HEK293T (cell line): ENCODE measurements around the gene IL18BP.

ENCODE experiments used
- CTCF ChIA-PET: fragments of 350-600 bp; formaldehyde crosslinking; extraction: SDS; loops from one replicate; lab custom pipeline; 2021; ENCODE audit warnings: antibody characterized with exemption, inconsistent platforms; lab: Yijun Ruan, JAX
- POLR2A ChIA-PET: fragments of 350-600 bp; formaldehyde crosslinking; extraction: SDS; loops from one replicate; lab custom pipeline; 2020; ENCODE audit warnings: antibody characterized with exemption, inconsistent platforms; lab: Yijun Ruan, JAX
- DNase-seq: peaks from one replicate; pipeline ENCODE4 v3.0.0; 2012; ENCODE audit warnings: mixed read lengths; ENCODE audit errors: extremely low spot score
- ARNT ChIP-seq: fragments of 450-650 bp; IDR thresholded peaks from 2 replicates; pipeline ENCODE4 v1.6.1; 2017; ENCODE audit warnings: mild to moderate bottlenecking
- BHLHE40 ChIP-seq: fragments of 450-650 bp; IDR thresholded peaks from 2 replicates; pipeline ENCODE4 v1.6.1; 2016; ENCODE audit warnings: mild to moderate bottlenecking, moderate library complexity, borderline replicate concordance
- CTBP1 ChIP-seq: fragments of 450-650 bp; IDR thresholded peaks from 2 replicates; pipeline ENCODE4 v1.6.1; 2016; ENCODE audit warnings: borderline replicate concordance
- ELF4 ChIP-seq: fragments of 450-650 bp; IDR thresholded peaks from 2 replicates; pipeline ENCODE4 v1.6.1; 2017; ENCODE audit warnings: antibody characterized with exemption
- FOXA1 ChIP-seq: fragments of 450-650 bp; IDR thresholded peaks from 2 replicates; pipeline ENCODE4 v1.6.1; 2016; ENCODE audit warnings: mild to moderate bottlenecking
- FOXK2 ChIP-seq: fragments of 450-650 bp; IDR thresholded peaks from 2 replicates; pipeline ENCODE4 v1.6.1; 2016; ENCODE audit warnings: mild to moderate bottlenecking
- FOXM1 ChIP-seq: fragments of 450-650 bp; IDR thresholded peaks from 2 replicates; pipeline ENCODE4 v1.6.1; 2017; ENCODE audit warnings: mild to moderate bottlenecking, borderline replicate concordance
- HDGF ChIP-seq: fragments of 450-650 bp; IDR thresholded peaks from 2 replicates; pipeline ENCODE4 v1.6.1; 2017; ENCODE audit warnings: antibody characterized with exemption, borderline replicate concordance
- L3MBTL2 ChIP-seq: fragments of 450-650 bp; conservative IDR thresholded peaks from 2 replicates; pipeline ENCODE4 v1.6.1; 2016; ENCODE audit warnings: mild to moderate bottlenecking
- LEF1 ChIP-seq: fragments of 450-650 bp; IDR thresholded peaks from 2 replicates; pipeline ENCODE4 v1.6.1; 2017; ENCODE audit warnings: mild to moderate bottlenecking, borderline replicate concordance
- NFRKB ChIP-seq: fragments of 450-650 bp; IDR thresholded peaks from 2 replicates; pipeline ENCODE4 v1.6.1; 2016; ENCODE audit warnings: mild to moderate bottlenecking, moderate library complexity
- PKNOX1 ChIP-seq: fragments of 450-650 bp; IDR thresholded peaks from 2 replicates; pipeline ENCODE4 v1.6.1; 2016
- SP1 ChIP-seq: fragments of 450-650 bp; IDR thresholded peaks from 2 replicates; pipeline ENCODE4 v1.6.1; 2017
- SUZ12 ChIP-seq: fragments of 450-650 bp; IDR thresholded peaks from 2 replicates; pipeline ENCODE4 v1.6.1; 2016; ENCODE audit warnings: mild to moderate bottlenecking
- TARDBP ChIP-seq: fragments of 450-650 bp; IDR thresholded peaks from 2 replicates; pipeline ENCODE4 v1.6.1; 2016
- ZNF384 ChIP-seq: fragments of 450-650 bp; IDR thresholded peaks from 2 replicates; pipeline ENCODE4 v1.6.1; 2016

IL18BP gene

GRCh38 chr11:71998061-71998460 is 648 bp upstream of the IL18BP start:
- no peak for DNase-seq
- CTCF ChIA-PET = no interaction called here
- POLR2A ChIA-PET = no interaction called here
- TF ChIP-seq HDGF (no peak), SP1 (no peak), BHLHE40 (no peak), CTBP1 (no peak), L3MBTL2 (no peak), ARNT (no peak), SUZ12 (no peak), FOXM1 (no peak), ELF4 (no peak), ZNF384 (no peak), FOXA1 (no peak), LEF1 (no peak), PKNOX1 (no peak), NFRKB (no peak), FOXK2 (no peak), TARDBP (no peak)

DNA sequence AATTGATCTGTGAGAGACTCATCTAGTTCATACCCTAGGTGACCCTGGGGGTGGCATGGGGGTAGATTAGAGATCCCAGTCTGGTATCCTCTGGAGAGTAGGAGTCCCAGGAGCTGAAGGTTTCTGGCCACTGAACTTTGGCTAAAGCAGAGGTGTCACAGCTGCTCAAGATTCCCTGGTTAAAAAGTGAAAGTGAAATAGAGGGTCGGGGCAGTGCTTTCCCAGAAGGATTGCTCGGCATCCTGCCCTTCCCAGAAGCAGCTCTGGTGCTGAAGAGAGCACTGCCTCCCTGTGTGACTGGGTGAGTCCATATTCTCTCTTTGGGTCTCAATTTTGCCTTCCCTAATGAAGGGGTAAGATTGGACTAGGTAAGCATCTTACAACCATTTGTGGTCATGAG is 653 bp downstream of the IL18BP start:
- ChIA-PET CTCF (no interaction called here), POLR2A (no interaction called here)
- no peak for DNase-seq
- TF ChIP-seq ELF4 (no peak), BHLHE40 (no peak), ZNF384 (no peak), ARNT (no peak), FOXK2 (no peak)

DNA sequence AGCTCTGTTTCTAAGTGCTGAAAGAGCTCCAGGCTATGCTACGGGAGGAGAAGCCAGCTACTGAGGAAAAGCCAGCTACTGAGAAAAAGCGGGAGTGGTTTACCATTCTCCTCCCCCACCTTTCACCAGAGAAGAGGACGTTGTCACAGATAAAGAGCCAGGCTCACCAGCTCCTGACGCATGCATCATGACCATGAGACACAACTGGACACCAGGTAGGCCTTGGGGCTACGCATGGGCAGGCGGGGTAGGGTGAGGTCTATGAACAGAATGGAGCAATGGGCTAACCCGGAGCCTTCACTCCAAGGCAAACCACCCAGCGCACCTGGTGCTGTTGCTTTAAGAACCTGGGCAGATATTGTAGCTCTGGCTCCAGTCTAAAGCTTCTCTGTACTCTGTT is 1.1 kb downstream of the IL18BP start:
- ChIA-PET POLR2A (no interaction called here), CTCF (no interaction called here)
- TF ChIP-seq ZNF384 (no peak), TARDBP (no peak), LEF1 (no peak), ELF4 (no peak), FOXM1 (no peak), FOXK2 (no peak), L3MBTL2 (no peak), SUZ12 (no peak), ARNT (no peak), NFRKB (no peak), BHLHE40 (no peak)
- DNase-seq = no peak

DNA sequence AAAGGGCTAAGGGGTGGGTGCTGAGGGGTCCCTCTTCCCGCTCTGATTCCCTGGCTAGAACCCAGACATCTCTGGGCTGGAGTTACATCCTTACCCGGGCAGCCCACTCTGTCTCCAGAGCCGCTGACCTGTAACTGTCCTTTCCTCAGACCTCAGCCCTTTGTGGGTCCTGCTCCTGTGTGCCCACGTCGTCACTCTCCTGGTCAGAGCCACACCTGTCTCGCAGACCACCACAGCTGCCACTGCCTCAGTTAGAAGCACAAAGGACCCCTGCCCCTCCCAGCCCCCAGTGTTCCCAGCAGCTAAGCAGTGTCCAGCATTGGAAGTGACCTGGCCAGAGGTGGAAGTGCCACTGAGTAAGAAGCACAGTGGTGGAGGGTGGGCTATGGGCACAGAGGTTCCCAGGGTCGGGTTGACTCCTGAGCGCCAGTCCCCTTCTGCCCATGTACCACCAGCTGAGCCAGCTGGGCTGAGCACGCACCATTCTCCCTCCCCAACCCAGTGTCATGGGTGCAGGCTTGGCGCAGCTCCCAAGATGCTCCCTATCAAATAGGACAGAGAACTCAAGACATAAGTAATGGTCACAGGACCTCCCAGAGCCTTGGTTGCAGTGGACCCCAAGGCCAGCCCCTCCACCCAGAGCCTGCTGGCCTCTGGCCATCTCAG is 1.6 kb downstream of the IL18BP start:
- POLR2A ChIA-PET = no interaction called here
- CTCF ChIA-PET = no interaction called here
- TF ChIP-seq FOXM1 (no peak), ARNT (no peak), TARDBP (no peak), L3MBTL2 (no peak), FOXK2 (no peak), LEF1 (no peak), ZNF384 (no peak)
- no peak for DNase-seq

DNA sequence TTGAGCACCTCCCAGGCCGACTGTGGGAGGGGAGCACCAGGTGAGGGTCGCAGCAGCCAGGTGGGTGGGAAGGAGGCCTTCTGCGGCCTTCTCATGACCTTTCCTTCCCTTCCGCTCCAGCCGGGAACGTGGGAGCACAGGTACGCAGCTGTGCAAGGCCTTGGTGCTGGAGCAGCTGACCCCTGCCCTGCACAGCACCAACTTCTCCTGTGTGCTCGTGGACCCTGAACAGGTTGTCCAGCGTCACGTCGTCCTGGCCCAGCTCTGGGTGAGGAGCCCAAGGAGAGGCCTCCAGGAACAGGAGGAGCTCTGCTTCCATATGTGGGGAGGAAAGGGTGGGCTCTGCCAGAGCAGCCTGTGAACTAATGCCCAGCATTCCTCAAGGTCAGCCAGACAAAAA is 2.6 kb downstream of the IL18BP start:
- no peak for TF ChIP-seq ZNF384
- DNase-seq = no peak
- POLR2A ChIA-PET = no interaction called here
- CTCF ChIA-PET = no interaction called here

- POLR2A ChIA-PET = no interaction called here
- TF ChIP-seq PKNOX1 (no peak), FOXM1 (no peak), LEF1 (no peak), FOXK2 (no peak), CTBP1 (no peak), SUZ12 (no peak), ELF4 (no peak), FOXA1 (no peak), ZNF384 (no peak), TARDBP (no peak), HDGF (no peak), BHLHE40 (no peak), L3MBTL2 (no peak), ARNT (no peak), NFRKB (no peak), SP1 (no peak)
- CTCF ChIA-PET = no interaction called here
- no peak for DNase-seq
Measured at GRCh38 chr11:72001834-72002591, 3.3 kb downstream of the IL18BP start.
